Measurements from ENCODE around the gene TMEM63C.

The TMEM63C gene

GRCh38 chr14:77180726-77181602 is 634 bp upstream of the TMEM63C start:
- no peak for DNase-seq (ENCODE audit: low read depth, low spot score)
- CTCF ChIA-PET = no interaction called here
- H3K4me3 ChIP-seq (ENCODE audit: low read depth, low read length) = no peak overlapping the region
- POLR2A ChIA-PET = no interaction called here
- no peak for TF ChIP-seq CTCF (IDR thresholded peaks at IDR 0.05; ENCODE audit: insufficient read depth, low read length, missing control alignments)

- H3K4me3 ChIP-seq (ENCODE audit: low read depth, low read length) = no peak overlapping the region
- DNase-seq (ENCODE audit: low read depth, low spot score) = no peak
- ChIA-PET POLR2A (no interaction called here), CTCF (interaction anchor here (1.0 kb wide), 1 partner anchor 12 kb away, joined by 3 read pairs; no protein-coding TSS in a partner anchor)
- no peak for TF ChIP-seq CTCF (IDR thresholded peaks at IDR 0.05; ENCODE audit: insufficient read depth, low read length, missing control alignments)
Measured at GRCh38 chr14:77183896-77184295, 2.3 kb downstream of the TMEM63C start.

GRCh38 chr14:77184396-77185092 is 2.9 kb downstream of the TMEM63C start:
- ChIA-PET CTCF (no interaction called here), POLR2A (no interaction called here)
- TF ChIP-seq CTCF (IDR thresholded peaks at IDR 0.05; ENCODE audit: insufficient read depth, low read length, missing control alignments) = no peak
- H3K4me3 ChIP-seq (ENCODE audit: low read depth, low read length) = no peak overlapping the region
- no peak for DNase-seq (ENCODE audit: low read depth, low spot score)

GRCh38 chr14:77185093-77185465 is 3.5 kb downstream of the TMEM63C start:
- CTCF ChIA-PET = no interaction called here
- H3K4me3 ChIP-seq (ENCODE audit: low read depth, low read length) = no peak overlapping the region
- TF ChIP-seq CTCF (IDR thresholded peaks at IDR 0.05; ENCODE audit: insufficient read depth, low read length, missing control alignments) = no peak
- POLR2A ChIA-PET = no interaction called here
- DNase-seq (ENCODE audit: low read depth, low spot score) = no peak

- ChIA-PET POLR2A (no interaction called here), CTCF (no interaction called here)
- no peak for DNase-seq (ENCODE audit: low read depth, low spot score)
- no peak overlapping the region for H3K4me3 ChIP-seq (ENCODE audit: low read depth, low read length)
- no peak for TF ChIP-seq CTCF (IDR thresholded peaks at IDR 0.05; ENCODE audit: insufficient read depth, low read length, missing control alignments)
Measured at GRCh38 chr14:77186911-77187648, 5.5 kb downstream of the TMEM63C start.

- DNase-seq (ENCODE audit: low read depth, low spot score) = no peak
- ChIA-PET POLR2A (no interaction called here), CTCF (no interaction called here)
- H3K4me3 ChIP-seq (ENCODE audit: low read depth, low read length) = no peak overlapping the region
- no peak for TF ChIP-seq CTCF (IDR thresholded peaks at IDR 0.05; ENCODE audit: insufficient read depth, low read length, missing control alignments)
Measured at GRCh38 chr14:77187649-77188012, 6.0 kb downstream of the TMEM63C start.

All from AG04449 (cell line).